Measurements from ENCODE around the gene RASSF8. TPM values are rescaled to one million over a fixed set of nuclear protein-coding genes. Genes with fewer than 3 reads are reported as not detected.

Gene RASSF8
- polyA plus RNA-seq, 3 donors: 0.08 to 0.39 TPM; not detected in 1

DNA sequence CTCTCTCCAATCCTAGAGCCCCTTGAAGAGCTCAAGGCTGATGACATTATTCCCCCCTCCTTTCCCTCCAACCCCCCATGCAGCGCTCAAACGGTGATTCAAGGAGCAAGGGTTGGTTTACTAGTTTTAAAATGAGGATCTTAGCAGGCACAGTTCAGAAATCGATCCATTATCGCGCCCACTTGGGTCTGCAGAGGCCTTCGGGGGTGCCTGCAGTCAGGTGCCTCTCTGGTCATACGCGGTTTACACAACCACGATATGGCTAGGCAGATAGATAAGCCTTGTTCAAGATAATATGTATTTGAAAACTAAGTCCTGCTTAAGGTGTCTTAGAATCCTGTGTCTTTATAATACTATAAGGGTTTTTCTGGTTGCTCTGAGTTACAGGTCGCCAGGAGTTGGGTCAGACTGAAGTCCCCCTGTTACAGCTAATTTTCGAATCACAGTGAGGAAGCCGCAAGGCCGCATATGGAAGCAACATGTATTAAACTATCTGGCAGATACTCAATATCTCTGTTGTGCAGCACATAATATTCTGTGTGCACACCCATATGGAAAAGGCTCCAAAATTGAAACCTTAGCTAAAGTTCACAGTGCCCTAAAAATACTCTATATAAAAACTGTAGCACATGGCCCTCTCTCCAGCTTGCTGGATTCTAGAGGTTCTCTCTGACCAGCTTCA lies 156.4 kb downstream of the RASSF8 start:
- Mint-ChIP-seq H3K36me3 (no peaks in the 10 kb centered on the region), H3K4me3 (peak overlapping the region; percentile 66 to 80), H3K27me3 (ENCODE audit: low read depth in 3 of 3) (peaks cover 14 to 32% (median 16%) of the 10 kb centered on the region in 3 donors), H3K27ac (peak overlapping the region; percentile 3 to 74 (median 33)), H3K4me1 (peaks cover 17% of the 10 kb centered on the region), H3K9me3 (peaks cover 0 to 3% (median 0%) of the 10 kb centered on the region in 7 donors)
- Histone ChIP-seq H3K9ac (ENCODE audit: insufficient read depth, low read length, poor library complexity, severe bottlenecking) (peak overlapping the region; percentile 23), H3K27ac (ENCODE audit: low read depth in 1 of 2, low read length in 2 of 2) (no peak overlapping the region), H3K4me3 (replicated peaks in 1 of 3; ENCODE audit: low read depth in 2 of 3, low read length in 3 of 3) (peak overlapping the region; percentile 10 to 71 (median 49)), H3K9me3 (replicated peaks in 1 of 2; ENCODE audit: control insufficient read depth in 1 of 2, insufficient read depth in 1 of 2, low read length in 2 of 2) (no peaks in the 10 kb centered on the region), H3K27me3 (ENCODE audit: control insufficient read depth in 2 of 2, insufficient read depth in 2 of 2, low read length in 2 of 2) (peaks cover 4 to 16% of the 10 kb centered on the region in 2 donors), H4K20me1 (ENCODE audit: insufficient read depth, low read length) (no peaks in the 10 kb centered on the region), H3K79me2 (ENCODE audit: insufficient read depth, low read length) (no peaks in the 10 kb centered on the region), H3K4me1 (ENCODE audit: control insufficient read depth in 1 of 2, insufficient read depth in 2 of 2, low read length in 2 of 2) (peaks cover 19% of the 10 kb centered on the region in 2 donors), H3K36me3 (replicated peaks in 1 of 2; ENCODE audit: control insufficient read depth in 1 of 2, insufficient read depth in 2 of 2, low read length in 2 of 2) (no peaks in the 10 kb centered on the region), H2AFZ (ENCODE audit: insufficient read depth, low read depth, low read length, poor library complexity, severe bottlenecking) (peak overlapping the region; percentile 60), H3K4me2 (replicated peaks; ENCODE audit: extremely low read depth, low read length, poor library complexity, severe bottlenecking) (peak overlapping the region; percentile 78)
- DNase-seq: no peak
- WGBS (ENCODE audit: insufficient coverage): 79% methylated on average over 8 of the region's 13 CpGs
- intact Hi-C loops (cut with micrococcal nuclease): no loop called here
- TF ChIP-seq, protein P1, sequence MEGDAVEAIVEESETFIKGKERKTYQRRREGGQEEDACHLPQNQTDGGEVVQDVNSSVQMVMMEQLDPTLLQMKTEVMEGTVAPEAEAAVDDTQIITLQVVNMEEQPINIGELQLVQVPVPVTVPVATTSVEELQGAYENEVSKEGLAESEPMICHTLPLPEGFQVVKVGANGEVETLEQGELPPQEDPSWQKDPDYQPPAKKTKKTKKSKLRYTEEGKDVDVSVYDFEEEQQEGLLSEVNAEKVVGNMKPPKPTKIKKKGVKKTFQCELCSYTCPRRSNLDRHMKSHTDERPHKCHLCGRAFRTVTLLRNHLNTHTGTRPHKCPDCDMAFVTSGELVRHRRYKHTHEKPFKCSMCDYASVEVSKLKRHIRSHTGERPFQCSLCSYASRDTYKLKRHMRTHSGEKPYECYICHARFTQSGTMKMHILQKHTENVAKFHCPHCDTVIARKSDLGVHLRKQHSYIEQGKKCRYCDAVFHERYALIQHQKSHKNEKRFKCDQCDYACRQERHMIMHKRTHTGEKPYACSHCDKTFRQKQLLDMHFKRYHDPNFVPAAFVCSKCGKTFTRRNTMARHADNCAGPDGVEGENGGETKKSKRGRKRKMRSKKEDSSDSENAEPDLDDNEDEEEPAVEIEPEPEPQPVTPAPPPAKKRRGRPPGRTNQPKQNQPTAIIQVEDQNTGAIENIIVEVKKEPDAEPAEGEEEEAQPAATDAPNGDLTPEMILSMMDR (IDR thresholded peaks at IDR 0.05): no peak

DNA sequence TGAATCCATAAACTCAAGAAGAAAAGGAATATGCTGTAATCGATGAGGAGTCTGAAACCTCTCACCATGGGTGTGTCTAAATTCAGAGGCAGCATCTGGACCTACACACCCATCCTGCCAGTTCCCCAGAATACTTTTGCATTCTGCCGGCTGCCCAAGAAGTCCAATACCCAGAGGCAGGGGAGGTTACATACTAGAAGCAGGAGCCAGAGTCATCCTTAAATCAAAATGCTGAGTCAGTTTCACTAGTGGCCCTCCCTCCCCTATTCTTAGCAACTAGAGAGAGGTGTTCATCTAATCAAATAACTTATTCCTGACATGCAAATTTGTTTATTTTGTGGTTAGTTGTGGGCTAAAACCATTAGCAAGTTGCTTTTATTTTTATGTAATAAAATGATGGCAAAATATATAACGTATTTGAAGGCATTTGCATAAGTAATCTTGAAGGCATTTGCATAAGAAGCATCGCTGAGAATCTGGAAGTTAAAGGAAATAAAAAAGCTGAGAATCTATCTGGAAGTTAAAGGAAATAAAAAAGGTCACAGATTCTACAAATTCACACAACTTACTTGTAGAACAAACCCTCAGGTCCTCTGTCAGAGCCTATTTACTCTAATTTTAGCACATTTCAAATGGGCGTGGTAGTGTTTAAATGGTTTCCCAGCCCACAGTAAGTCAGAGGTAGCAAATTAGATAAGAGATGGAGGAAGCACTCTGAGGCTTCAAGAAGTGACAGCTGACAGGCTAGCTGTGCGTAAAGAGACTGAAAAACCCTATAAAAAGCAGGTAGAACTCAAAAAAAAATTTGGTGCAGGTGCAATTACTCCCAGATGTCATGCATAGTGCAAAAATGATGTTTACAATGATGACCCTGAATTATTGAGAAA lies 158.6 kb downstream of the RASSF8 start:
- TF ChIP-seq, protein P1 (IDR thresholded peaks at IDR 0.05): no peak
- H3K4me3 Mint-ChIP-seq: peak overlapping the region in 1 of 2 donors; percentile 30

More for the DNA sequence above, 158.6 kb downstream of the RASSF8 start:
- H3K9ac ChIP-seq (ENCODE audit: insufficient read depth, low read length, poor library complexity, severe bottlenecking): no peak overlapping the region
- 66% methylated on average over 3 of the region's 6 CpGs for WGBS (ENCODE audit: insufficient coverage)
- H3K4me1 ChIP-seq (ENCODE audit: control insufficient read depth in 1 of 2, insufficient read depth in 2 of 2, low read length in 2 of 2): peaks cover 25% of the 10 kb centered on the region in 2 donors
- peaks cover 33 to 51% (median 33%) of the 10 kb centered on the region in 3 donors for H3K27me3 Mint-ChIP-seq (ENCODE audit: low read depth in 3 of 3)
- H3K4me2 ChIP-seq (replicated peaks; ENCODE audit: extremely low read depth, low read length, poor library complexity, severe bottlenecking): no peak overlapping the region
- peaks cover 0 to 5% of the 10 kb centered on the region in 2 donors for H3K9me3 ChIP-seq (replicated peaks in 1 of 2; ENCODE audit: control insufficient read depth in 1 of 2, insufficient read depth in 1 of 2, low read length in 2 of 2)
- peaks cover 0 to 4% of the 10 kb centered on the region in 2 donors for H3K36me3 Mint-ChIP-seq
- H3K4me3 ChIP-seq (replicated peaks in 1 of 3; ENCODE audit: low read depth in 2 of 3, low read length in 3 of 3): no peak overlapping the region
- H4K20me1 ChIP-seq (ENCODE audit: insufficient read depth, low read length): no peaks in the 10 kb centered on the region
- H2AFZ ChIP-seq (ENCODE audit: insufficient read depth, low read depth, low read length, poor library complexity, severe bottlenecking): no peak overlapping the region
- no peak for DNase-seq
- H3K27me3 ChIP-seq (ENCODE audit: control insufficient read depth in 2 of 2, insufficient read depth in 2 of 2, low read length in 2 of 2): peaks cover 25 to 37% of the 10 kb centered on the region in 2 donors
- no peak overlapping the region for H3K27ac ChIP-seq (ENCODE audit: low read depth in 1 of 2, low read length in 2 of 2)
- no peaks in the 10 kb centered on the region for H3K36me3 ChIP-seq (replicated peaks in 1 of 2; ENCODE audit: control insufficient read depth in 1 of 2, insufficient read depth in 2 of 2, low read length in 2 of 2)
- H3K27ac Mint-ChIP-seq: no peak overlapping the region
- peaks cover 0 to 10% (median 0%) of the 10 kb centered on the region in 7 donors for H3K9me3 Mint-ChIP-seq
- no peaks in the 10 kb centered on the region for H3K79me2 ChIP-seq (ENCODE audit: insufficient read depth, low read length)
- H3K4me1 Mint-ChIP-seq: peaks cover 23% of the 10 kb centered on the region
- intact Hi-C loops (cut with micrococcal nuclease): no loop called here
